ENCODE data around the gene DCLRE1A. TPM values are rescaled to one million over a fixed set of nuclear protein-coding genes. Genes with fewer than 3 reads are reported as not detected.
"Not testable (repeated sequence)": the region's sequence is repeated elsewhere in the genome, so short reads cannot be mapped to it uniquely, and the experiment has no call there.

DCLRE1A gene
- total RNA-seq, 1 donor from 2014 or later: 9.2 TPM

- Mint-ChIP-seq H3K36me3 (peaks cover 4% of the 10 kb centered on the region), H3K9me3 (no peaks in the 10 kb centered on the region), H3K27ac (no peak overlapping the region), H3K4me1 (ENCODE audit: unreplicated experiment) (peaks cover 22% of the 10 kb centered on the region), H3K27me3 (no peaks in the 10 kb centered on the region), H3K4me3 (no peak overlapping the region)
- no peak for TF ChIP-seq CTCF (conservative IDR thresholded peaks at IDR 0.05)
- DNase-seq (ENCODE audit: extremely low spot score, unreplicated experiment): no peak
Observed at GRCh38 chr10:113849140-113849803, 4.6 kb downstream of the DCLRE1A start.

GRCh38 chr10:113846036-113846435, 7.8 kb downstream of the DCLRE1A start:
- peaks cover 16% of the 10 kb centered on the region for H3K4me1 Mint-ChIP-seq (ENCODE audit: unreplicated experiment)

GRCh38 chr10:113843972-113844485, 9.9 kb downstream of the DCLRE1A start:
- no peak overlapping the region for H3K4me3 Mint-ChIP-seq
- H3K36me3 Mint-ChIP-seq: peaks cover 14% of the 10 kb centered on the region
- peaks cover 7% of the 10 kb centered on the region for H3K4me1 Mint-ChIP-seq (ENCODE audit: unreplicated experiment)
- H3K9me3 Mint-ChIP-seq: no peaks in the 10 kb centered on the region
- no peaks in the 10 kb centered on the region for H3K27me3 Mint-ChIP-seq
- H3K27ac Mint-ChIP-seq: no peak overlapping the region
- no peak for TF ChIP-seq CTCF (conservative IDR thresholded peaks at IDR 0.05)
- no peak for DNase-seq (ENCODE audit: extremely low spot score, unreplicated experiment)

More at GRCh38 chr10:113846036-113846435, 7.8 kb downstream of the DCLRE1A start:
- no peaks in the 10 kb centered on the region for H3K27me3 Mint-ChIP-seq
- TF ChIP-seq CTCF (conservative IDR thresholded peaks at IDR 0.05): no peak
- H3K4me3 Mint-ChIP-seq: no peak overlapping the region
- H3K27ac Mint-ChIP-seq: no peak overlapping the region
- peaks cover 10% of the 10 kb centered on the region for H3K36me3 Mint-ChIP-seq
- no peak for DNase-seq (ENCODE audit: extremely low spot score, unreplicated experiment)
- no peaks in the 10 kb centered on the region for H3K9me3 Mint-ChIP-seq

- no peaks in the 10 kb centered on the region for H3K27me3 Mint-ChIP-seq
- H3K4me3 Mint-ChIP-seq: no peak overlapping the region
- H3K27ac Mint-ChIP-seq: no peak overlapping the region
- peaks cover 6% of the 10 kb centered on the region for H3K4me1 Mint-ChIP-seq (ENCODE audit: unreplicated experiment)
- H3K9me3 Mint-ChIP-seq: no peaks in the 10 kb centered on the region
- DNase-seq (ENCODE audit: extremely low spot score, unreplicated experiment): no peak
- peaks cover 14% of the 10 kb centered on the region for H3K36me3 Mint-ChIP-seq
- TF ChIP-seq CTCF (conservative IDR thresholded peaks at IDR 0.05): no peak
Observed at GRCh38 chr10:113842171-113842570, 11.7 kb downstream of the DCLRE1A start.

GRCh38 chr10:113828567-113828966, 25.3 kb downstream of the DCLRE1A start:
- H3K9me3 Mint-ChIP-seq; DNase-seq (ENCODE audit: extremely low spot score, unreplicated experiment); H3K27ac Mint-ChIP-seq; H3K36me3 Mint-ChIP-seq; H3K4me1 Mint-ChIP-seq (ENCODE audit: unreplicated experiment); H3K27me3 Mint-ChIP-seq; H3K4me3 Mint-ChIP-seq: not testable (repeated sequence)

- no peak for DNase-seq (ENCODE audit: extremely low spot score, unreplicated experiment)
- H3K4me3 Mint-ChIP-seq: no peak overlapping the region
- TF ChIP-seq CTCF (conservative IDR thresholded peaks at IDR 0.05): no peak
- no peaks in the 10 kb centered on the region for H3K36me3 Mint-ChIP-seq
- peaks cover 3% of the 10 kb centered on the region for H3K4me1 Mint-ChIP-seq (ENCODE audit: unreplicated experiment)
- H3K27me3 Mint-ChIP-seq: peaks cover 3% of the 10 kb centered on the region
- no peak overlapping the region for H3K27ac Mint-ChIP-seq
- H3K9me3 Mint-ChIP-seq: no peaks in the 10 kb centered on the region
Observed at GRCh38 chr10:113825791-113826190, 28.1 kb downstream of the DCLRE1A start.
